Large intestine (tissue), 3 donors: ENCODE results near the gene LPP. TPM values are rescaled to one million over a fixed set of nuclear protein-coding genes. Genes with fewer than 3 reads are reported as not detected.

Source experiments
- DNase-seq, 2 donors: peaks; one replicate each; pipeline versions ENCODE4 v3.0.0 to v3.0.0-alpha.2; 2013
- H3K27ac ChIP-seq: one replicate; pipeline ENCODE4 v1.5.1; 2013; ENCODE audit warnings: low read length
- H3K27me3 ChIP-seq: 2 replicates; pipeline ENCODE4 v1.6.1; 2013; ENCODE audit warnings: low read length; ENCODE audit not compliant: control insufficient read depth, insufficient read depth
- H3K36me3 ChIP-seq: 2 replicates; pipeline ENCODE4 v1.6.1; 2013; ENCODE audit warnings: low read length; ENCODE audit not compliant: control insufficient read depth, insufficient read depth
- H3K4me1 ChIP-seq: one replicate; pipeline ENCODE4 v1.6.1; 2013; ENCODE audit warnings: low read length; ENCODE audit not compliant: control insufficient read depth, insufficient read depth
- H3K4me3 ChIP-seq: one replicate; pipeline ENCODE4 v1.5.1; 2013; ENCODE audit warnings: low read length
- H3K9me3 ChIP-seq: one replicate; pipeline ENCODE4 v1.6.1; 2013; ENCODE audit warnings: mild to moderate bottlenecking, low read depth, low read length, moderate library complexity; ENCODE audit not compliant: control insufficient read depth
- WGBS: methylation state at CpG from one replicate; pipeline ENCODE4 v1.1.5; 2013; ENCODE audit warnings: low lambda C conversion rate; ENCODE audit not compliant: insufficient coverage; 5-methylcytosine and 5-hydroxymethylcytosine counted together
- polyA plus RNA-seq: library from polyadenylated mRNA; unstranded; fragments of 120-200 nt; gene quantifications from one replicate; pipeline ENCODE4 v1.2.1, GENCODE V29; 2013

Gene LPP
- polyA plus RNA-seq, 1 donor: 41.2 TPM

DNA sequence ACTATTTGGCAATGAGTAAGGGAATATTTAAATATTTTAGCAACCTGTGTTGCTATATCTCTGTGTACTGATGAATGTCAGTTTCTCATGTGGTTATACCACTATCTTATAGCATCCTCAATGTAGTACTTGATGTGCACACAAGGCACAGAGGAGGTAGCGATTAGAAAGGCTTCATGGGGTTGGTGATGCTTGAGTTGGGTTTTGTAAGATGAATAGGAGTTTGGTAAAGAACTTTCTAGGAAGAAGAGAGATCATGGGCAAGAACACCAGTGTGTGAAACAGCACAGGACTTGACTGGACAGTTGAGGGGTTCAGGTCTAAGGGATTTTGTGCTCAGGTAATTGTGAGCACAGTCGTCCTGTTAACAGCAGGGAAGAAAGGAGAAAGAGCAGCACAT is 38.1 kb downstream of the LPP start:
- no CpG with 5 or more reads among the region's 2 CpGs for WGBS
- H3K27me3 ChIP-seq: no peaks in the 10 kb centered on the region
- no peaks in the 10 kb centered on the region for H3K9me3 ChIP-seq
- no peak overlapping the region for H3K4me3 ChIP-seq
- H3K4me1 ChIP-seq: no peaks in the 10 kb centered on the region
- H3K36me3 ChIP-seq: peaks cover 24% of the 10 kb centered on the region
- no peak for DNase-seq
- no peak overlapping the region for H3K27ac ChIP-seq

DNA sequence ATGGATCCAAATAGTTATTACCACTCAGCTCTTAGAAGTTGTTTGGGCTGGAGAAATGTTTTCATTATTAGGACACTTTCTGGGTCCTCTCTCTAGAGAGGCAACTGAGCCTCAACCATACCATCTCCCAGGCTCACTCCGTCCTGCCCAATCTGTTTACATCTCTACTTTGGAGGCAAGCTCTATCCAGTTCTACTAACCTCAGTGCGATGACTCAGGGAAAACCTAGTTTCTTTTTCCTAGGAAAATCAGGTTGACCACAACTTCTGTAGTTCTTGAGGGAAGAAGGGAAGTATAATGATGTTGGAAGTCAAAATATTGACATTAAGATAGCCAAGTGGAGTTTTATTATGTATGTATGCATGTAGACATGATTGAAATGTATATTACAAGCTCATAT is 40.4 kb downstream of the LPP start:
- WGBS: no CpG with 5 or more reads among the region's 2 CpGs
- H3K27ac ChIP-seq: no peak overlapping the region

DNA sequence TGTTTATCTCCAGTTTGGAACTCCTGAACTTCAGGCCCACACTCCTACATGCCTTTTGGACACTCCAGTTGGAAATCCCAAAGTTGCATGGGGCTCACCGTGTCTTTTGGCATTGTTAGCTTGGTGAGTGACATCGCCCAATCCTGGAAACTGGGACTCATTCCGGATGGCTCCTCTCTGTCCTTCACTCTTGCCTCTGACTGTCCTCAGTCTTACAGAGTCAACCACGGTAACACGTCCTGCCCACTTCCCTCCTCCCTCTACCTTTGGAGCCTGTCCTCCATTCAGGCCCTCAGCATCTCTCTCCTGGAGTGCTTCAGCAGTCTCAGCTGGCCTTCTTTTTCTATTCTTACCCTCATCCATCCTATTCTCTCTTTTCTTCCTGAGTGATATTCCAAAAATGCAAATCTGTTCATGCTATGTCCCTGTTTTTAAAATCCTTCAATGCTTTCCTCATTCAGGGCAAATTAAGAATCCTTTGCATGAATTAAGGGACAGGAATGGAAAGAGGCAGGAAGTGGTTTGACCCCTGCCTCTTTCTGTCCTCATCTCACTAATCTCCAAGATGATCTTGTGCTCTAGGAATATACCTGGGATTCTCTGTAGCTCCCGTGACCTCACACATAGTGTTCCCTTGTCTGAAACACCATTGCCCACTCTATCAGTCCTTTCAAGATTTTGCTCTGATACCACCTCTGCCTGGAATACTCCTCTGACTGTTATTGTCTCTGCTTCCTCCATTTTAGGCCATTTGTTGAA is 42.5 kb downstream of the LPP start:
- no peaks in the 10 kb centered on the region for H3K9me3 ChIP-seq
- no peaks in the 10 kb centered on the region for H3K4me1 ChIP-seq
- WGBS: 100% methylated on average over 1 of the region's 6 CpGs
- DNase-seq: no peak
- H3K27ac ChIP-seq: no peak overlapping the region
- peaks cover 27% of the 10 kb centered on the region for H3K36me3 ChIP-seq
- H3K4me3 ChIP-seq: no peak overlapping the region
- no peaks in the 10 kb centered on the region for H3K27me3 ChIP-seq

More for the DNA sequence above, 40.4 kb downstream of the LPP start:
- Histone ChIP-seq H3K4me1 (no peaks in the 10 kb centered on the region), H3K9me3 (no peaks in the 10 kb centered on the region), H3K36me3 (peaks cover 30% of the 10 kb centered on the region), H3K4me3 (no peak overlapping the region), H3K27me3 (no peaks in the 10 kb centered on the region)
- DNase-seq: no peak

DNA sequence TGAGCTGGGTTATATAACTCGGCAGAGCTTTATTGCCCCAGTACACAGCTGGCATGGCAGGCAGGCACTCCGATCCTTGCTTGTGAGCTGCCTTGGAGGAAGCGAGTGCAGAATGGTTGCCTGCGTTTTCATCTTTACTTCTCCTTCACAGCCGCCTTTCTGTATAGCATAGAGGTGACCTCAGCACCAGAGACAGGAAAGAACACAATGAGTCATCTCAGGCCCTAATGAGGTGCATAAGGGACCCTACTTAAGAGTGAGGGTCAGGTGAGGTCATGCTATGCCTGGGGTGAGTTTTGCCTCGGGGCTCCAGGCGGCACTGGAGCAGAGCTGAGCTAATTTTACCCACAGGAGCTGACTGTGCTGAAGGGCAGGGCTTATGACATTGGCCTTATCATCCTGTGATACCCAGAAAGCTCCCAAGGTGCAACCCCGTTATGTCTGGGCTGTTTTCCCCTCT is 43.5 kb downstream of the LPP start:
- no peaks in the 10 kb centered on the region for H3K4me1 ChIP-seq
- DNase-seq: no peak
- H3K36me3 ChIP-seq: peaks cover 22% of the 10 kb centered on the region
- no peaks in the 10 kb centered on the region for H3K27me3 ChIP-seq
- H3K9me3 ChIP-seq: no peaks in the 10 kb centered on the region
- no CpG with 5 or more reads among the region's 8 CpGs for WGBS
- no peak overlapping the region for H3K4me3 ChIP-seq
- H3K27ac ChIP-seq: no peak overlapping the region

DNA sequence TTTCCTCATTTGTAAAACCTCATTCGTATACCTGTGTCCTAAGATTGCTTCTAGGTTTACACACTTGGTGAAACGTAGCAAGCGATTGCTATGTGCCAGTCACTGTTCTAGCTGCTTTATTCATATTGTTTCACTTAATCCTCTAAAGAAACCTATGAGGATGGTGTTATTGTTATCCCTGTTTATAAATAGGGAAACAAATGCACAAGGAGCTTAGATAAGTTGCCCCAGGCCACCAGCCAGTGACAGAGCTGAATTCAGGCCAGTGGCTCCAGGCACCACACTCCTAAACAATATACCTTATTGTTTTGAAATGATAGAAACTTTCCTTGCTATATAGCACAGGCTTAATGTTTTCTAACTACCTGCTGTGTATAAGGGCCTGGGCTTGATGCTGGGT is 44.0 kb downstream of the LPP start:
- no CpG with 5 or more reads among the region's 3 CpGs for WGBS
- peaks cover 17% of the 10 kb centered on the region for H3K36me3 ChIP-seq
- no peaks in the 10 kb centered on the region for H3K27me3 ChIP-seq
- no peaks in the 10 kb centered on the region for H3K4me1 ChIP-seq
- no peaks in the 10 kb centered on the region for H3K9me3 ChIP-seq
- DNase-seq: no peak
- H3K4me3 ChIP-seq: no peak overlapping the region
- H3K27ac ChIP-seq: no peak overlapping the region

DNA sequence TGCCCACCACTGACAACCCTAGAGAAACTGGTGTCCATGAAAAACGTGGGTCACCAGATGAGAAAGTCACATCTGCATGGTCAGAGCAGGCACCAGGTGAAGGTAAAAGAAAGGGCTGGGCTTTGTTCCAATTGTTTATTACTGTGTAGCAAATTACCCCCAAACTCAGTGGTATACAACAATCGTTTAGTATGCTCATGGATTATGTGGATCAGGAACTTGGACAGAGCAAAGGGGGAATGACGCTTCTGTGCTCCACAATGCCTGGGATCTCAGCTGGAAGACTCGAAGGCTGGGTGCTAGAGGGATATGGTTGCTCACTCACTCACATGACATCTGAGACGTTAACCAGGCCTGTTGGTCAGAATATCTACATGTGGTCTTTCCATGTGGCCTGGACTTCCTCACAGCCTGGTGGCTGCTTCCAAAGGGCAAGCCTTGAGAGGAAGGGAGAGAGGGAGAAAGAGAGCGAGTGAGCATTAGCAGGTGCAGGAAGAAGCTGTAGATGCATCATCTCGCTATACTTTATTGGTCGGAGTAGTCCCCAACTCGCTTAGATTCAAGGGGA is 44.9 kb downstream of the LPP start:
- H3K9me3 ChIP-seq: no peaks in the 10 kb centered on the region
- no peak overlapping the region for H3K27ac ChIP-seq
- H3K36me3 ChIP-seq: peaks cover 12% of the 10 kb centered on the region
- H3K27me3 ChIP-seq: no peaks in the 10 kb centered on the region
- no peak overlapping the region for H3K4me3 ChIP-seq
- no peaks in the 10 kb centered on the region for H3K4me1 ChIP-seq
- no peak for DNase-seq
- no CpG with 5 or more reads among the region's 9 CpGs for WGBS

DNA sequence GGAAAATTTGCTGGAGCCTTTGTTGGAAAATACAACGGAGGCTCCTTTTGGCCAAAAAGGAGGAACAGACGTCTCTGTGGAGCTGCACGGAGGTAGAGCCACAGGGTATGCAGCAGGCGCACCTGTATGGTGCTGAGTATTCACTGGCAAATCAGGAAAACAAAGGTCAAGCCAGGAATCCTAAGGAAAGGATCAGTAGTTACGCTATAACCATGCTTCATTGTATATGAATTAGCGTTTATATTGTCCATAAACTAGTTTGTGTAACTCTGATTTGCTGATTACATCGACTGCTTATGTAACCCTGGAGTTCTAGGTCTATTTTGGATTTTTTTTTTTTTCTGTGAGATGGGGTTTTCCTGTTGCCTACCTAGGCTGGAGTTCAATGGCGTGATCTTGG is 45.4 kb downstream of the LPP start:
- WGBS: 0% methylated on average over 1 of the region's 8 CpGs
- DNase-seq: no peak
- H3K27me3 ChIP-seq: no peaks in the 10 kb centered on the region
- H3K4me3 ChIP-seq: no peak overlapping the region
- no peaks in the 10 kb centered on the region for H3K4me1 ChIP-seq
- H3K27ac ChIP-seq: no peak overlapping the region
- peaks cover 16% of the 10 kb centered on the region for H3K36me3 ChIP-seq
- H3K9me3 ChIP-seq: no peaks in the 10 kb centered on the region

DNA sequence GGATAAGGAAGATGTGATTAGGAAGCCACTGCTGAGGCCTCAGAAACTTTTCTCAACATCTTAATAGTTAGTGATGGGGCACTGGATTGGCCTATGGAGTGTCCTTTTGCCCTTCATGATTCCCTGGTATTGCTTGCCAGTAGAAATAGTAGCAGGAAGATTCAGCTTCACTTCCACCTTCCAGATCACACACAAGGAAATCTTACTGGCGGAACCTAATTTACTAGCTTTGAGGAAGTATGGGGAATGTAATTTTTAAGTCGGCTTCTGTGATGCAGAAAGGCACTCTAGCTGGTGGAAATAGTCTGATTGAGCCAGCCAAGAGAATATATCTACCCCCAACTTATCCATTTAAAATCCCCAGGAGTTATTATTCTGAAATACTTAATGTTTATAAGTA is 46.5 kb downstream of the LPP start:
- Histone ChIP-seq H3K4me1 (no peaks in the 10 kb centered on the region), H3K36me3 (peaks cover 16% of the 10 kb centered on the region), H3K9me3 (no peaks in the 10 kb centered on the region), H3K27me3 (no peaks in the 10 kb centered on the region), H3K4me3 (no peak overlapping the region), H3K27ac (no peak overlapping the region)
- no peak for DNase-seq
- WGBS: no CpG with 5 or more reads among the region's 2 CpGs

DNA sequence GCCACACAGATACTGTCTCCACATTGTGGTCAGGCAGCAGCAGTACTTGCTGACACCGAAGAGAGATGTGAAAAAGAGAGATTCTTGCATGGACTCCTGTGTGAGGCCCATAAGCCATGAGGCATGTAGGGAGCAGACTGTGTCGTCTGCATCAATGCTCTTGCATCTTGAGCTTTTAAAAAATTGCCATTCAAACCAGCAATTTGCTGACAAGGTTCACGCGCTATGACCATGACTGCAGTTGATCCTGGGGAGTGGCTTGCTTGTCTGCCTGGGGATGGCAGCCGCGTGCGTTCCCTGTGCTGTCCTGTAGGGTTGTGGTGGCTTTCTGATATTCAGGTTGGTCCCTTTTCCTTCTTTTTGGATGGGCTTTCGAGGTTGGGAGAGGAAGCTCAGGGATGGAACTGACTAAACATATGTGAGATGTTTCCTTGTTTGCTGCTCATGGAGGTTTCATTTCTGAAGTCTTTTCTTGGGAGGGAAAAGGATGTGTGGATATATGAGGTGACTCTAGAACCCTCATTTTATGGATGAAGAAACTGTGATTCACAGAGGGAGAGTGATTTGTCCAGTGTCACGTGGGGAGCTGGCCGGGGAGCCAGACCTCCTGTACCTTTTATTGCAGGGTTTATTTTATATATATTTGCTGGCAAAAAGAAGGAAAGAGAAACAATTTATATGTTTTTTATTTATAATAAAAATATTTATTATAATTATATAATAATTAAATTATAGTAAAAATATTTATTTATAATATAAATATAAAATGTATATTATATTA is 48.6 kb downstream of the LPP start:
- Histone ChIP-seq H3K27ac (peak overlapping the region; percentile 13), H3K36me3 (peaks cover 6% of the 10 kb centered on the region), H3K4me1 (peaks cover 10% of the 10 kb centered on the region), H3K9me3 (no peaks in the 10 kb centered on the region), H3K27me3 (no peaks in the 10 kb centered on the region), H3K4me3 (no peak overlapping the region)
- WGBS: no CpG with 5 or more reads among the region's 10 CpGs
- DNase-seq: peak in 1 of 2 donors; percentile 26

DNA sequence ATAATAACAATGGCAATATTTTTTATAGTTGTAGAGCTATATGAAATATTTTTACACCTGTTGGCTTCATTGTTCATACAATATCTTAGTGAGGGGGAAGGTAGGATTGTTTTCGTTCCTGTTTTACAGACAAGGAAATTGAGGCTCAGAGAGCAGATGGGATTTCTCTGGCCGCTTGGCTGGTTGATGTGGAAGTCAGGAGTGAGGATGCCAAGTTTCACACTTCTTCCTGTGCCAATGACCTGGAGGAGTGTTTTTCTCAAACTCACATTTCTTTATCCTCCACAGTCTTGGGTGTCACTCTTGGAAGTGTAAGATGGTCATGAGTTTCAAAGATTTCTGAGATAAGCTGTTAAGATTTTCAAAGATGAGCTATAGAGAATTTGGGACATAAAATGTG is 50.6 kb downstream of the LPP start:
- WGBS: no CpG with 5 or more reads among the region's 2 CpGs

More for the DNA sequence above, 50.6 kb downstream of the LPP start:
- DNase-seq: no peak
- Histone ChIP-seq H3K4me1 (peaks cover 14% of the 10 kb centered on the region), H3K27ac (no peak overlapping the region), H3K9me3 (no peaks in the 10 kb centered on the region), H3K4me3 (no peak overlapping the region), H3K36me3 (peaks cover 12% of the 10 kb centered on the region), H3K27me3 (no peaks in the 10 kb centered on the region)
